ENCODE results near the gene CCDC3. TPM values are rescaled to one million over a fixed set of nuclear protein-coding genes. Genes with fewer than 3 reads are reported as not detected.

CCDC3 gene
- polyA plus RNA-seq, 1 donor, result 8.4 TPM

DNA sequence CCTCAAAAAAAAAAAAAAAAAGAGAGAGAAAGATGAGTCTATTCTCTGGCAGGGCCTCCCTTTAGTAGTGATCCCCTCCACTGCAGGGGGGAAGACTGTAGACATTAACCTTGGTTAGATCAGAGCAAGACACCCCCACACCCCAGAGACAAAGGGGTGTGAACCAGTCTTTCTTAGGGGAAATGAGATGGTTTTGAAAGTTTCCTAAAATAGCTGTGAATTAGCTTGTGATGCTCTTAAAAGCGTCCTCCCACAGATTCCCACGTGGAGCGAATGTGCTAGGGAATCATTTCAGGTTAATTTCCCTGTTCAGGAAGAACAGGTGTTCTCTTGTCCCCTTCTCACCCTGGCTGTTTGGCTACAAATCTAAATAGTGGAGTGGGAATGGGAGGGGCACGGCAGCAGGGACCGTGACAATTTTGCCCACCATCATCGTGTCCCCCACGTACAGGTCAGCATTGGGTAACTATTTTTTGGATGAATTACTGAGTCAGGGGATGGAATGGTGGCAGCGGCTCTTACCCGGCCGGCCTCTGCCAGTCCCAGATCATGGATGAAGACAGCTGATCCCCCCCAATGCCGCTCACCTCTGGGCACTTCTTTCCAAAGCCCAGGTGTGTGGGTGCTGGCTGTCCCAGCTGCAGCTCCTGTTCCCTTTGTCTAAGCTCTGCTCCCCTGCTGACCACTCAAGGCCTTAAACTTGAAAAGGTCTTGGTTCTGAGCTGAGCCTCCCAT, 152.9 kb downstream of the CCDC3 start:
- no CpG with 5 or more reads among the region's 11 CpGs for WGBS (ENCODE audit: insufficient coverage, low lambda C conversion rate)
- Histone ChIP-seq H3K4me3 (ENCODE audit: low read length) (no peak overlapping the region), H3K36me3 (ENCODE audit: control insufficient read depth, insufficient read depth, low read length) (no peaks in the 10 kb centered on the region), H3K27me3 (ENCODE audit: control insufficient read depth, insufficient read depth, low read length) (peaks cover 2% of the 10 kb centered on the region), H3K9me3 (ENCODE audit: control insufficient read depth, low read depth, low read length) (no peaks in the 10 kb centered on the region), H3K27ac (ENCODE audit: low read length) (no peak overlapping the region), H3K4me1 (ENCODE audit: control insufficient read depth, insufficient read depth, low read length) (no peaks in the 10 kb centered on the region)
- no peak for DNase-seq

DNA sequence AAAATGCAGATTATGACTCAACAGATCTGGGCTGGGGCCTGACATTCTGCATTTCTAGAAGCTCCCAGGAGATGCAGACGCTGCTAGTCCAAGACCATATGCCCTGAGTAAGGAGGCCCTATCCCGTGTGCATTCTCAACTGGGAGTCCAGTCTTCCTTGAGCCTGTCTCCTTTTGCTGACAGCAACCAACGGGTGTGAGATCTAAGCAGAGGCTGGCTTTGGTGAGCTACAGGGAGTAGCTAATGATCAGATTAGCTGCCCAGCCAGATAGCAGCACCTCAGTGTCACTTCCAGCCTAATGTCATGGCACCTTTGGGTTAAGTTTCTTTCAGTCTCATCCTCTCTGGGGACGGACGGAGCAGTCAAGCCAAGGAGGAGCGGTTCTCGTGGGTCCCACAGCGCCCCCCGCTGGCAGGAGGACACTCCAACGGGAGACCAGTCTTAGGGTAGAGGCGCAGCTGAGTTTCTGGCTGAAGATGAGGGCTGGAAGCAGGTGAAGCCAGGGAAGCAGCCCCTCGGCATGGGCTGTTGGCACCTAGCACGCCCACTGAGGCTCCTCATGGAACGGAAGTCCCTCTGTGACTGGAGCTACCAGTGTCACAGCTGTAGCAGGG, 154.0 kb downstream of the CCDC3 start:
- Histone ChIP-seq H3K27ac (ENCODE audit: low read length) (no peak overlapping the region), H3K4me1 (ENCODE audit: control insufficient read depth, insufficient read depth, low read length) (no peaks in the 10 kb centered on the region), H3K9me3 (ENCODE audit: control insufficient read depth, low read depth, low read length) (no peaks in the 10 kb centered on the region), H3K36me3 (ENCODE audit: control insufficient read depth, insufficient read depth, low read length) (no peaks in the 10 kb centered on the region), H3K27me3 (ENCODE audit: control insufficient read depth, insufficient read depth, low read length) (peaks cover 2% of the 10 kb centered on the region), H3K4me3 (ENCODE audit: low read length) (no peak overlapping the region)
- DNase-seq, result no peak
- WGBS (ENCODE audit: insufficient coverage, low lambda C conversion rate), result no CpG with 5 or more reads among the region's 14 CpGs

- Histone ChIP-seq H3K36me3 (ENCODE audit: control insufficient read depth, insufficient read depth, low read length) (no peaks in the 10 kb centered on the region), H3K4me1 (ENCODE audit: control insufficient read depth, insufficient read depth, low read length) (no peaks in the 10 kb centered on the region), H3K4me3 (ENCODE audit: low read length) (no peak overlapping the region), H3K9me3 (ENCODE audit: control insufficient read depth, low read depth, low read length) (no peaks in the 10 kb centered on the region), H3K27ac (ENCODE audit: low read length) (no peak overlapping the region), H3K27me3 (ENCODE audit: control insufficient read depth, insufficient read depth, low read length) (peaks cover 2% of the 10 kb centered on the region)
- DNase-seq, result no peak
- WGBS (ENCODE audit: insufficient coverage, low lambda C conversion rate), result no CpG with 5 or more reads among the region's 1 CpG
These were observed 154.8 kb downstream of the CCDC3 start for GRCh38 chr10:12846718-12847117.

Other genes starting within 250 kb of the CCDC3 start
- gene OPTN, start 98.5 kb upstream of the CCDC3 start, polyA plus RNA-seq, result 68.6 TPM
- gene MCM10, start 159.8 kb upstream of the CCDC3 start, polyA plus RNA-seq, result 4.7 TPM
- not detected for gene UCMA, start 232.7 kb upstream of the CCDC3 start, polyA plus RNA-seq

Measured in large intestine (tissue), 3 donors.